ENCODE results near the gene DYNAP.

Gene DYNAP, protein sequence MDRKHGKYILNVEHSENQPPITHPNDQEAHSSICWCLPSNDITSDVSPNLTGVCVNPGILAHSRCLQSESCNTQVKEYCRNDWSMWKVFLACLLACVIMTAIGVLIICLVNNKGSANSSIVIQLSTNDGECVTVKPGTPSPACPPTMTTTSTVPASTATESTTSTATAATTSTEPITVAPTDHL

DNA sequence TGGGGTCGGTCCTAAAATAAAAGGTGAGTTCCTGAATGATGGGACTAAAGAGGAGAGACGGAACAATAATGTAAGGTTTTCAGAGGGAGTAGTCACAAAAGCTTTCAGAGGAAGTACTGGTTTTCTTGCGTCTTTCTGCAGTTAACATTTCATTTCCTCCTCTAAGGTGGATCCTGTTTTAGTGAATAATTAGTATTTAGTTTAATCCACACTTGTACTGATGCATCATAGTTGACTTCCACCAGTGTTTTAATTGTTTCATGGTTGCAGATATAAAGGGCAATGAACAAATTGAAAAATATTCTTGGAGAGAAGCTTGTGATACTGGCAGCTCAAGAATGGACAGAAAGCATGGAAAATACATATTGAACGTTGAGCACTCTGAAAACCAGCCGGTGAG, at the start of gene DYNAP:
TSS of gene DYNAP (plus strand) at position 301 of the 400 bp plus-strand sequence. CDS start at position 339, 38 bp downstream.
- no peaks in the 10 kb centered on the region for H3K36me3 ChIP-seq (ENCODE audit: insufficient read depth, low read length)
- no peaks in the 10 kb centered on the region for H3K27me3 ChIP-seq (ENCODE audit: control insufficient read depth in 1 of 2, insufficient read depth in 2 of 2, low read length in 2 of 2)
- H3K27ac ChIP-seq (ENCODE audit: low read depth, low read length): no peak within 1 kb of the TSS
- no peaks in the 10 kb centered on the region for H3K9me3 ChIP-seq (ENCODE audit: low read length)
- no peak within 1 kb of the TSS for H3K4me3 ChIP-seq (ENCODE audit: low read depth in 1 of 2, low read length in 2 of 2)
- H3K9ac ChIP-seq (ENCODE audit: low read length): no peak within 1 kb of the TSS
- no peaks in the 10 kb centered on the region for H3K4me1 ChIP-seq (ENCODE audit: insufficient read depth, low read length)

DNA sequence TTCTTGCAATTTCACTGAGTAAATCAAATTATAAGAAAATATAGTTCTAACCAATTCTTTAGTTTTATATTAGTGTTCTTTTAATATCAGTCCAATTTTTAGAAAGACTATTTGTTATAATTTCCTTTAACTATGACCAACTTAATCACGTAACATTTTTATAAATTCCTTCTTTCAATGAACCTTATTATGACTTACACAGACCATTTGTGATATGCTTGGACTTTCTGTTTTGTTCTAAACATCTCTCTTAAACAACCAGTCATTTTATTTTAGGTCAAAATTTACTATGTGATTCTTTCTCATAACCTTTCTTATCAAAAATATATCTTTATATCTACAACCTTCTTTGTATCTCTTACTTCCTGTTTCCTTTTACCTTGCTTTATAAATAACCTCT, 39.5 kb upstream of the DYNAP start:
- H3K9ac ChIP-seq (ENCODE audit: low read length): no peak overlapping the region
- H3K4me3 ChIP-seq (ENCODE audit: low read depth in 1 of 2, low read length in 2 of 2): no peak overlapping the region
- no peaks in the 10 kb centered on the region for H3K27me3 ChIP-seq (ENCODE audit: control insufficient read depth in 1 of 2, insufficient read depth in 2 of 2, low read length in 2 of 2)
- no peaks in the 10 kb centered on the region for H3K4me1 ChIP-seq (ENCODE audit: insufficient read depth, low read length)
- H3K36me3 ChIP-seq (ENCODE audit: insufficient read depth, low read length): no peaks in the 10 kb centered on the region
- no peaks in the 10 kb centered on the region for H3K9me3 ChIP-seq (ENCODE audit: low read length)
- no peak overlapping the region for H3K27ac ChIP-seq (ENCODE audit: low read depth, low read length)

DNA sequence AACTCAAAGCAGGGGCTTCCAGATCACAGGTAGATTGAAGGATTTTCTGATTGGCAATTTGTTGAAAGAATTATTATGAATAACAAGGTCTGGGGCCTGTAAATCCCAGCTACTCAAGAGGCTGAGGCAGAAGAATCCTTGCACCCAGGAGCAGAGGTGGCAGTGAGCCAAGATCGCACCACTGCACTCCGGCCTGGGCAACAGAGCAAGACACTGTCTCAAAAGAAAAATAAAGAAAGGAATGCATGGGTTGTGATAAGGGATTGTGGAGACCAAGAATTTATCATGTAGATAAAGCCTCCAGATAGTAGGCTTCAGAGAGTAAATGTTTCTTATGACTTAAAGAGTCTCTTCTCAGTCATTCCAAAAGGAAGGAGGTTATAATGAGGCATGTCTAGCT, 35.8 kb upstream of the DYNAP start:
- no peak overlapping the region for H3K4me3 ChIP-seq (ENCODE audit: low read depth in 1 of 2, low read length in 2 of 2)
- no peak overlapping the region for H3K27ac ChIP-seq (ENCODE audit: low read depth, low read length)
- H3K9ac ChIP-seq (ENCODE audit: low read length): no peak overlapping the region
- H3K36me3 ChIP-seq (ENCODE audit: insufficient read depth, low read length): no peaks in the 10 kb centered on the region
- no peaks in the 10 kb centered on the region for H3K4me1 ChIP-seq (ENCODE audit: insufficient read depth, low read length)
- no peaks in the 10 kb centered on the region for H3K9me3 ChIP-seq (ENCODE audit: low read length)
- no peaks in the 10 kb centered on the region for H3K27me3 ChIP-seq (ENCODE audit: control insufficient read depth in 1 of 2, insufficient read depth in 2 of 2, low read length in 2 of 2)

DNA sequence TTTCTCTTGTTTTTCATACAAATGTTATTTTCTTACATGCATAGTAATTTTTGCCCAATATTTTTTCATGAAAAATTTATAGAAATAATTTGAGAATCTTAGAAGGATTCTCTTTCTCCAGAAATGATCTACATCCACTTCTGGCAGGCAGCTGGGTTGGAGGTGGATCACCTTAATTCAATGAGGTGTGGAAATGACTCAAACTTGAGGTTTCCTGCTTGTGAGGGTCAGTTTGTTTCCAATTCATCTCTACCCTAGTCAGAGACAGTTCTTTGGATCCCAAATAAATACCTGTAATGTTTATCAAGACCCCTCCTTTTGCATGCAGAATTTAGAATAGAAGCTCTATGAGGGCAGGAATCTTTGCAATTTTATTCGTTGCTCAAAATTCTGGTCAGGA, 35.0 kb upstream of the DYNAP start:
- H3K27ac ChIP-seq (ENCODE audit: low read depth, low read length): no peak overlapping the region
- H3K27me3 ChIP-seq (ENCODE audit: control insufficient read depth in 1 of 2, insufficient read depth in 2 of 2, low read length in 2 of 2): no peaks in the 10 kb centered on the region
- no peaks in the 10 kb centered on the region for H3K4me1 ChIP-seq (ENCODE audit: insufficient read depth, low read length)
- no peak overlapping the region for H3K4me3 ChIP-seq (ENCODE audit: low read depth in 1 of 2, low read length in 2 of 2)
- H3K9me3 ChIP-seq (ENCODE audit: low read length): no peaks in the 10 kb centered on the region
- H3K36me3 ChIP-seq (ENCODE audit: insufficient read depth, low read length): no peaks in the 10 kb centered on the region
- no peak overlapping the region for H3K9ac ChIP-seq (ENCODE audit: low read length)

DNA sequence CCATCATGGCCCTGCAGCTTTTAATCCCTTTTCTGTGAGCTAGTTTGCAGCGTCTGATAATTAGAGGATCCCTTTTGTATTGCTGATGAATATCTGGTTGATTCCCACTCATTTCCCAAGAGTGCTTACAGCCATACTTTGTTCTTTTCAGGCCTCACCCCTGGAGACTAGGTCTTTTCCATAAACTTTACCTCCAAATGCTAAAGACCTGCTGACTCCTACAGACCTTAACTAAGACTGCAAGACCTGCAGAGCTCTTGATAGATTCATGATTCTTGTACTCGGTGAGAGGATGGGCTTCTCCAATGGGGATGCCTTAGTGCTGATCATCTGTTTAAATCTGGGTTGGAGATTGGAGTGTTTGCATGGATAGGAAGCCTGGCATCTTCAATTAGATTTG, 33.1 kb upstream of the DYNAP start:
- Histone ChIP-seq H3K4me3 (ENCODE audit: low read depth in 1 of 2, low read length in 2 of 2) (no peak overlapping the region), H3K9ac (ENCODE audit: low read length) (no peak overlapping the region), H3K36me3 (ENCODE audit: insufficient read depth, low read length) (no peaks in the 10 kb centered on the region), H3K27me3 (ENCODE audit: control insufficient read depth in 1 of 2, insufficient read depth in 2 of 2, low read length in 2 of 2) (no peaks in the 10 kb centered on the region), H3K27ac (ENCODE audit: low read depth, low read length) (no peak overlapping the region), H3K9me3 (ENCODE audit: low read length) (no peaks in the 10 kb centered on the region), H3K4me1 (ENCODE audit: insufficient read depth, low read length) (no peaks in the 10 kb centered on the region)

DNA sequence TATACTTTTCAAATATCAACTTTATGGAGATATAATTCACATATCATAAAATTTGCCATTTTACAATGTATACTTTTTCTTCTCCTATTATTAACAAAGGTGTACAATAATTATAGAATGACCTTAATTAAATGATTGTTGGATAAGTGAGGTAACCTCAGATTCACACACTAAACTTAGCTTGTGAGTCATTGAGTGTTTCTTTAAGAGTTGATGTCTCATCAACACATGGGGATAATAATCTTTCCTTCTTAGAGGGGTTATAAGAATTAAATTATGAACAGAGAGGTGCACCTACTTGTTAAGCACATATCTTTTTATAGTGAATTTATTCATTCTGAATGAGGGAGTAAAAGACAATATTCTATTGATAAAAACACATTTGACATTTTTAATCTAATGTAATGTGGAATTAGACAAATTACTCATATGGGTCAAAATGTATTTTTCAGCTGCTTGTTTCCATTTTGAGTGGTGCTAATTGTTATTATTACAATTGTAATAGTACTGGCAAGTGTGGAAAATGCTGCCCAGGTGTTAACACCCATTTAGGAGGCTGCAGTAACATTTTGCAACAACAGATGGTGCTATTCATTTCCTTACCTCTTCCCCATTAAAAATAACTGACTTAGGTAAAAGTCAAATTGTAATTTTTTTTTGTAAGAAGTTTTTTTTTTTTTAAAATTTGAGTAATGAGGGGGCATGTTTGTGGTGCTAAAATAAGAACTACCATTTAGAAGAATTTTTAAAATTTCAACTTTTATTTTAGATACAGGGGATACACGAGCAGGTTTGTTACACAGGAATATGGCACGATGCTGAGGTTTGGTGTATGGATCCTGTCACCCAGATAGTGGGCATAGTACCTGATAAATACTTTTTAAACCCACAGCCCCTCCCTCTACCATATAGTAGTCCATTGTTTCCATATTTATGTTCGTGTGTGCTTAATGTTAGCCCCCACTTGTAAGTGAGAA, 32.1 kb upstream of the DYNAP start:
- Histone ChIP-seq H3K9me3 (ENCODE audit: low read length) (no peaks in the 10 kb centered on the region), H3K27ac (ENCODE audit: low read depth, low read length) (no peak overlapping the region), H3K27me3 (ENCODE audit: control insufficient read depth in 1 of 2, insufficient read depth in 2 of 2, low read length in 2 of 2) (no peaks in the 10 kb centered on the region), H3K4me3 (ENCODE audit: low read depth in 1 of 2, low read length in 2 of 2) (no peak overlapping the region), H3K4me1 (ENCODE audit: insufficient read depth, low read length) (no peaks in the 10 kb centered on the region), H3K9ac (ENCODE audit: low read length) (no peak overlapping the region), H3K36me3 (ENCODE audit: insufficient read depth, low read length) (no peaks in the 10 kb centered on the region)

DNA sequence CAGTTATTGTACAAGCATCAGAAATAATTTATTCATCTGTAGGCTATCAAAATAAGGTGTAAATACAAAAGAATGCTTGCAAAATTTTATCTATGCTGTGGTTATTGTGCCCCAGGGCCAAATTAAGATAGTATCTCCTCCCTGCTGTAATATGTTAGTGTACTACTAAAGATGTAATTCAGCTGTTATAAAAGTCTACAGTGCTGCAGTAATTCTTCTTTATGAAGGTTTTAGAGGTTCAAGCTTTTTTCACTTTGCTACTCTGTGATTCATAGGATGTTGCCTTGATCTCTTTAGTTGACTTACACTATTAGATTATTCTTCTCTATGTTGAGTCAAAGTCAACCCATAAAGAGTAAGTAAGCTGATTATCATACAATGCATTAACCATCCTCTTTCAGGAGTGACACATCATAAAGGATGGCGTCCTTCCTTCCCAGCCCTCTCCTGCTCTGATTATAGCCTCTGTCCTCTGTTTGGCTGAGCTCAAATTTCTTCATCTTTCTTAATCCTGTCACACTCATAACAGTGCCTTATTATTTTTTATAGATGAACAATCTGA, 29.3 kb upstream of the DYNAP start:
- Histone ChIP-seq H3K4me3 (ENCODE audit: low read depth in 1 of 2, low read length in 2 of 2) (no peak overlapping the region), H3K27ac (ENCODE audit: low read depth, low read length) (no peak overlapping the region), H3K27me3 (ENCODE audit: control insufficient read depth in 1 of 2, insufficient read depth in 2 of 2, low read length in 2 of 2) (no peaks in the 10 kb centered on the region), H3K4me1 (ENCODE audit: insufficient read depth, low read length) (no peaks in the 10 kb centered on the region), H3K36me3 (ENCODE audit: insufficient read depth, low read length) (no peaks in the 10 kb centered on the region), H3K9me3 (ENCODE audit: low read length) (no peaks in the 10 kb centered on the region), H3K9ac (ENCODE audit: low read length) (no peak overlapping the region)

DNA sequence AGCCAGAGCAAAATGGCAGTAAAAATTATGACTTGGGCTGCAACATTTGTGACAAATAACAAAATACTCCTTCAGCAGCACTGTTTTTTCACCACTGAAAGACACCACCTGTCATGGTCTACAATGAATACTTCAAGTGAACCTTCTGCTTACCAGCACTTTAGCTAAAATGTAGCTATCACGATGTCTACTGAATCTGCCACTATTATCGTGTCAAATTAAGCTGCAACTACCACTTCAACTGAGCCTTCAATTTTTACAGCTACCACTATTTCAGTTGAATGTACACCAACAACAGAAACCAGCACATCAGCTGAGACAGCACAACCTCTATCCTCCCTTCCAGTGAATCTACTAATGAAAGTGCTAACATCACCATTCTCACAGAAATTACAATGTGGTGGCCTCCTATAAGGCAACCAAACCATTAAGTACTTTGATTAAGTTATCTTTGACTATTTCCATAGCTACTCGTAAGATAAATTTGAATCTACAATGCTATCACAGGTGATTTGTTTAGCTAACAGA, 10.8 kb upstream of the DYNAP start:
- H3K27me3 ChIP-seq (ENCODE audit: control insufficient read depth in 1 of 2, insufficient read depth in 2 of 2, low read length in 2 of 2): no peaks in the 10 kb centered on the region

DNA sequence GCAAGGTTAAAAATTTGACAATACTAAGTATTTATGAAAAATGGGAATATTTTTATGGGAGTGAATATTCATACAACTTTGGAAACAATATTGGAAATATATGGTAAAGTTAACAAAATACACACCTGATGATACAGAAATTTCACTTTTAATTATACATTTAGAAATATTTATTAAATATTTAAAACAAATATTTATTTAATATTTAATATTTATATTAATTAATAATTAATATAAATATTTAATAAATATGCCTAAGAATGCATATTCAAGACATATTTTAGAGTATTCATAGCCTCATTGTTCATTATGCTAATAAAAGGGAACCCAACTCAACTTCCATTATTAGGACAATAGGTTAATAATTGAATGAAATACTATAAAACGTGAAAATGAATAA, 7.0 kb upstream of the DYNAP start:
- H3K9ac ChIP-seq (ENCODE audit: low read length): no peak overlapping the region
- H3K36me3 ChIP-seq (ENCODE audit: insufficient read depth, low read length): no peaks in the 10 kb centered on the region
- no peak overlapping the region for H3K4me3 ChIP-seq (ENCODE audit: low read depth in 1 of 2, low read length in 2 of 2)
- H3K27me3 ChIP-seq (ENCODE audit: control insufficient read depth in 1 of 2, insufficient read depth in 2 of 2, low read length in 2 of 2): no peaks in the 10 kb centered on the region
- H3K27ac ChIP-seq (ENCODE audit: low read depth, low read length): no peak overlapping the region
- no peaks in the 10 kb centered on the region for H3K9me3 ChIP-seq (ENCODE audit: low read length)
- no peaks in the 10 kb centered on the region for H3K4me1 ChIP-seq (ENCODE audit: insufficient read depth, low read length)

More for the DNA sequence above, 10.8 kb upstream of the DYNAP start:
- Histone ChIP-seq H3K9me3 (ENCODE audit: low read length) (no peaks in the 10 kb centered on the region), H3K9ac (ENCODE audit: low read length) (no peak overlapping the region), H3K36me3 (ENCODE audit: insufficient read depth, low read length) (no peaks in the 10 kb centered on the region), H3K4me1 (ENCODE audit: insufficient read depth, low read length) (no peaks in the 10 kb centered on the region), H3K27ac (ENCODE audit: low read depth, low read length) (no peak overlapping the region), H3K4me3 (ENCODE audit: low read depth in 1 of 2, low read length in 2 of 2) (no peak overlapping the region)

DNA sequence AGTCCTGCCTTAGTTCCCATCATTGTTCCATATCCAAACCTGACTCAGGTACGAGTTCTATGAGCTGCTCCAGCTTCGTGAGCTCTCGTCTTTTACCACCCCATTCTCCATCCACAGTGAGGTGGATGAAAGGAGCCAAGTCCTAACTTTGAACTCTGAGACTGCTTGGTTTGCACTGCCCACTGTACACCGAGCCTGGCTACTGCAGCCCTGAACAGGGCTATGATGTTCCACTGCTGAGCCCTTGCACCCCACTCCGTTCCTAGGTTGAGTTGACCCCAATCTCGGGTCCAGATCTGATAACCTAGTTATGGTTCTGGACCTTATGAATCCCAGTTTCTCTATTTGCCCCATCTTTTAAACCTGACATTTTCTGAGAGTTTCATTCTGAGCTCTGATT, 5.3 kb upstream of the DYNAP start:
- Histone ChIP-seq H3K9ac (ENCODE audit: low read length) (no peak overlapping the region), H3K36me3 (ENCODE audit: insufficient read depth, low read length) (no peaks in the 10 kb centered on the region), H3K27ac (ENCODE audit: low read depth, low read length) (no peak overlapping the region), H3K27me3 (ENCODE audit: control insufficient read depth in 1 of 2, insufficient read depth in 2 of 2, low read length in 2 of 2) (no peaks in the 10 kb centered on the region), H3K4me1 (ENCODE audit: insufficient read depth, low read length) (no peaks in the 10 kb centered on the region), H3K9me3 (ENCODE audit: low read length) (no peaks in the 10 kb centered on the region), H3K4me3 (ENCODE audit: low read depth in 1 of 2, low read length in 2 of 2) (no peak overlapping the region)

DNA sequence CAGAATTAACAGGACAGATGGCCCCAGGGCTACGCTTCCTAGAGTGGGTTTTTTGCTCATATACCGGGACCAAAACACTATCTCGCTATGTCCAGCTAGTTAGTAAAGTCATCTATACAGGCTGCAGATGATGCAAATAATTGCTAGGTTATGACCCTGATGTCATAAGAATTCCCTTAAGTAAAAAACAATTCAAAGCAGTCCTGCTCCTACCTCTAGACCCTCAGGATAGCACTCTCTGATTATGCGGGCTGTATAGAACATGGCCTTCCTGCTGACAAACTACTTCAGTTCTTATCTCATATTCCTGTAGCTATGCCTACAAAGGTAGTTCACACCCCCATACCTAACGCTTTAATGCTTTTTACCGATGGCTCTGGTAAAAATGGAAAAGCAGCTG, 13.2 kb downstream of the DYNAP start:
- H3K9me3 ChIP-seq (ENCODE audit: low read length): no peaks in the 10 kb centered on the region
- H3K9ac ChIP-seq (ENCODE audit: low read length): no peak overlapping the region
- H3K4me1 ChIP-seq (ENCODE audit: insufficient read depth, low read length): no peaks in the 10 kb centered on the region
- H3K4me3 ChIP-seq (ENCODE audit: low read depth in 1 of 2, low read length in 2 of 2): no peak overlapping the region
- no peaks in the 10 kb centered on the region for H3K27me3 ChIP-seq (ENCODE audit: control insufficient read depth in 1 of 2, insufficient read depth in 2 of 2, low read length in 2 of 2)
- no peaks in the 10 kb centered on the region for H3K36me3 ChIP-seq (ENCODE audit: insufficient read depth, low read length)
- no peak overlapping the region for H3K27ac ChIP-seq (ENCODE audit: low read depth, low read length)
